HG03064 (cell line): ENCODE data around the gene PARD3.

ENCODE experiments used
- ATAC-seq: cut with Tn5 transposase; IDR thresholded peaks from one replicate; pipeline ENCODE4 v1.9.1; 2021; ENCODE audit warnings: low read depth; ENCODE audit not compliant: unreplicated experiment

PARD3 gene

DNA sequence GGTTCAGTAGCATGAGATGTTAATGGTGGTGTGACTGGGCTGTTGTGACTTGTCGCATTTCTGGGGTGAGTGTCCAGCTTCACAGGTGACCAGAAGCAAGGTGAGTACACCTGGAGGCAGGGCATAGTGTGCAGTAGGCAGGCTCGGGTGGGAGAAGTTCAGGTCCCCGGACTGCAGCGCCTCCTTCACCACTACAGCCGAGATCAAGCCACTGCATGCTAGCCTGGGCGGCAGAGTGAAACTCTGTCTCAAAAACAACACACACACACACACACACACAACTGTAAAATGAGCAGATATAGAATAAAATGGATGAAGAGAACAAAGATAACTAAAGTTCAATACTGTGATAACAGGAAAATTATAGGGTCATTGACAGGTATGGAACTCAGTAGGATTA, 11.1 kb upstream of the PARD3 start:
- ATAC-seq: no peak

DNA sequence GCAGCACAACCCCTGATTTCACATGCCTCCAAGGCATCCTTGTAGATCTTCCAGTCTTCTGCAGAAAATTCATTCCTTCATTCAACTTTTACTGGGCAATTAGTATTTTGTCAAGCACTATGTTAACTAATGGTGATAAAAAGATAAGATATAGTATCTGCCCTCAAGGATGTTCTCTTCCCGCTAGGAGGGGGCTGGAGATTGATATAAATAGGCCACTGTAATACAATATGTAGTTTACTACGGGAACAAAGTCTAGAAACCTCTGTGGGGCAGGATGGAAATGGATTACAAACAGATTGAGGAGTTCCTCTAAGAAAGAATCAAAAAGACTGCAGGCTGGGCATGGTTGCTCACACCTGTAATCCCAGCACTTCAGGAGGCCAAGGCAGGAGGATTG, 10.3 kb upstream of the PARD3 start:
- ATAC-seq: no peak

DNA sequence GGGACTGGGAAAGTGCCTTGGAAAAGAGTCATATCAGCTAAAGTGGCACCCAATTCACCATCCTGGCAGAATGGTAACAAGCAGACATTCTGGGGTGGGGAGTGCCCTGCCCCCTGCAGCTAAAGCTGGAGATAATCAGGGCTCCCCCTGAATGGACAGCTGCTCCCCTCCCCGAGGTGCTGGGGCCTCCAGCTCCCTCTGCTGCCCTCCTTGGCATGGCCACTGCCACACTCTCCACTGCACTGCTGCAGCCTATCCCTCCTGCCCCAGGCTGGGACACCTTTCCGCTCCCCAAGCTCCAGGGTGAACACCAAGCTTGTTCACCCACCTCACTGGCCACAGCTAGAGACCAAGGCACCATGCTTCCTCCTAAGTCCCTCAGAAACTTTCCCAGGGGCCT, 9.8 kb upstream of the PARD3 start:
- no peak for ATAC-seq

DNA sequence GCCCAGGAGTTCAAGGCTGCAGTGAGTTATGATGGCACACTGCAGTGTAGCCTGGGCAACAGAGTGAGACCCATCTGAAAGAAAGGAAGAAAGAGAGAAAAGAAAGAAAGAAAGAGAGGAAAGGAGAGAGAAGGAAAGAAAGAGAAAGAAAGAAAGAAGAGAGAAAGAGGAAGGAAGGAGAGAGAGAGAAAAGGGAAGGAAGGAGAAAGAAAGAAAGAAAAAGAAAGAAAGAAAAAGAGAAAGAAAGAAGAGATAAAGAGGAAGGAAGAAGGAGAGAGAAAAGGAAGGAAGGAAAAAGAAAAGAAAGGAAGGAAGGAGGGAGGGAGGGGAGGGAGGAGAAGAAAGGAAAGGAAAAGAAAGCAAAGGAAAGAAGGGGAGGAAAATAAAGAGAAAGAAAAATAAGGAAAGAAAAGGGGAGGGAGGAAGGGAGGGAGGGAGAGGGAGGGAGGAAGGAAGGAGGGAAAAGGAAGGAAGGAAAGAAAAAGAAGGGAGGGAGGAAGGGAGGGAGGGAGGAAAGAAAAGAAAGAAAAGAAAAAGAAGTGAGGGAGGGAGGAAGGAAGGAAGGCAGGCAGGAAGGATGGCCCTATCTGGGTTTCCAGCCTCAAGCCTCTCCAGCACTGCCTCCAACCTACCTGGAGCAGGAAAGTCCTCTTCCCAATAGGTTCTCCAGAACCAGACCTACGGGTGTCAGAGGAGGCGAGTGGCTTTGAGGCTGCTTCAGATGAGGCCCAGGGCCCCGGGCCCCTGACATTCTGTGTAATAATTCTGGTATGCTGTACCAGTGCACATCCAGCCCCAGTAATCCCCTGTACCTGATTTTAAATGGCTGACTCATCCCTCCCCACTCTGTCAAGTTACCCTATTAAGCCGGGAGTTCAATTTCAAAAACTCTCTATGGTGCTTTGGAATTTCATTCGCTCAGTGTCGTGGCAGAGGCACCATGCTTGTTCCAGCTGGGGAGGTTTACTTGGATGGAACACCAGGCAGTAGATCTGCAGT, 6.8 kb upstream of the PARD3 start:
- no peak for ATAC-seq

DNA sequence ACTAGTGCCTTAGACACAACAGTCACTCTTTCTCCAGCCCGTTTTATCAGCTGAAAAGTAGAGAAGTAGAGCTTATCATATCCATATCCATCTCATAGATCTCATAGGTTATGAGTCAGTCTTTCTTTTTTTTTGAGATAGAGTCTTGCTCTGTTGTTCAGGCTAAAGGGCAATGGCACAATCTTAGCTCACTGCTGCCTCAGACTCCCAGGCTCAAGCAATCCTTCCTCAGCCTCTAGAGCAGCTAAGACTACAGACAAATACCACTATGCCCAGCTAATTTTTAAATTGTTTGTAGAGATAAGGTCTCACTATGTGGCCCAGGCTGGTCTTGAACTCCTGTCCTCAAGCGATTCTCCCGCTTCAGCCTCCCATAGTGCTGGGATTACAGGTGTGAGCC, 2.5 kb upstream of the PARD3 start:
- no peak for ATAC-seq

DNA sequence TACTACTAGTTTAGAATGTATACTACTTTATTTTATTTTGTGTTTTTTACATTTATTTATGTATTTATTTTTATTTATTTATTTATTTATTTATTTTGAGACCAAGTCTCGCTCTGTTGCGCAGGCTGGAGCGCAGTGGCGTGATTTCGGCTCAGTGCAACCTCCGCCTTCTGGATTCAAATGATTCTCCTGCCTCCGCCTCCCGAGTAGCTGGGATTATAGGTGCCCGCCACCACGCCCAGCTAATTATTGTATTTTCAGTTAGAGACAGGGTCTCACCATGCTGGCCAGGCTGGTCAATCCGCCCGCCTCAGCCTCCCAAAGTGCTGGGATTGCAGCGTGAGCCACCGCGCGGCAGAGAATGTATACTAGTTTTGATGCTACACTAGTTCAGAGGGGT, 2.0 kb upstream of the PARD3 start:
- ATAC-seq: no peak

DNA sequence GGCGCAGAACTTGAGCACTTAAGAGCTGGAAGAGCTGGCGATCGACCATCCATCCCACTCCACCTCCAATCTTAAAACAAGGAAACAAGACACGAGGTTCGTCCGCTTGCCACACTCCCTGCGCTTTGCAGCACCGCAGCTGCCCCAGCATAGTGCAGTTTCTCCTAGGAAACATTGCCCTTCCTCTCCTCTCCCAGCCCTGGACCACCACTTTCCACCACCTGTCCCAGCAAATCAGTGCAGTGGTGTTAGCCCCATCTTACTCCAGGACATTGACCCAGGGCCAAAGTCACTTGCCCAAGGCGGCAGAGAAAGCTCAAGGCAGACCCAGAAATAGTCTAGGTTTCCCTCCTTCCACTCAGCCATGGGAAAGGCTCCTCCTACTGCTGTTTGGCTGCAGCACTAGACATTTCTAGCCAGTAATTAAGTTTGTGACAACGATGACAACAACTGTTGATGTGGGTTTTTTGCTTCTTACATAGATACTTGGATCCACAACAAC, 1.5 kb upstream of the PARD3 start:
- no peak for ATAC-seq

DNA sequence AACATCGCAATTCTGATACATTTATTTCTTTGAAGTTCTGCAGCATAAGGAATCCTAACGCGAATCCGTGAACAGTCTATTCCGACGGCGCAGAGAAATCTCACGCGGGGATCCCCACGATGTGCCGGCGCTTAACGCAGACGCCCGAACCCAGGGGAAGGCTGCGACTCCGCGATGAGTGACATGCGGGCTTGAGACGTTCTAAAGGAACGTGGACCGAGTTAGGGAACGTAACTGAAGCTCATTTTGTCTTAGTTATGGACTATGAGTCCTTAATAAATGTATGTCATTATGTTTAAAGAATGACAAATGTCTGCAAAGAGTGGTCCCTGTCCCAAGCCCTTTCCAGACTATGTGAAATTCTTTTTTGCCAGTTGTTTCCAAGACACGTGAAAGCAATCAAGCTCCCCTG, 995 bp upstream of the PARD3 start:
- no peak for ATAC-seq

DNA sequence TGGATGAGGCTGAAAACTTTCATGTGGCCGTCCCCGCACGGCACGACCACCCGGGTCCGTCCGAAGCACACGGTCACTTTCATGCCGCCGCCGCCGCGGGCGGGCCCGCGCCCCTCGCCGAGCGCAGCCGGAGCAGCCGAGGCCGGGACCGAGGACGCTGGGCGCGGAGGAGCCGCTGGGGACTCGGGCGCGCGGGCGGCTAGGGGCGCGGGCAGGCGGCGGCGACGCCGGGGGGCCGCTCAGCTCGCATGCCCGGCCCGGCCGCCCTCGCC, 247 bp downstream of the PARD3 start:
- peak; percentile 10 for ATAC-seq

DNA sequence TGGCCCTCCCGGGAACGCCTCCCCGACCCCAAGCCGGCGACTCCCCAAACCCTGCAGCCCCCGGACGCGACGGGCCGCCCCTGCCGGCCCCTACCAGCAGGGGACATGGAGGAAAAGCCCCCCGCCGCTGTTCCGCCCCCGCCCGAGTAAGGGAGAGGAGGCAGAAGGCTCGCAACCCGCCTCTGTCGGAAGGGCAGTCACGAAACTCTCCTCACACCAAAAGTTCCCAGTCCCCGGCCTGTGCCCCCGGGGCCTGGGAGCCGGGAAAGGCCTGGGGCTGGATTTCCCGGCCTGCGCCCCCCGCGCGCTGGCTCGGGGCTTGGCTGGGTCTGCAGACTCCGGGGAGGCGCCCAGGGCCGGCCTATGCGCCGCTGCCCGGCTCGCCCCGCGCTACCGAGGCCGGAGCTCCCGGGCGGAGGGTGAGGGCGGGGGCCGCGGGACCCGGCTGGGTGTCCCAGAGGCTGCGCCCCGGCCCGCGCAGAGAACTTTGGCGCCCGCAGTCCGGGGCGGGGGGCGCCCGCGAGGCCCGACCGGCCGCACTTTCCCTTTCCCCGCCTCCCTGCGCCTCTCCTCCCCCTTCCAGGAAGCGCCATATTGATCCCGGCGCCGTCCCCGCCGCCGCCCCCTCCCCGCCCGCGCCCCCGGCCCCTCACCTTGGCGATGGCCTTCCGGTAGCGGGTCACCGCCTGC, 728 bp downstream of the PARD3 start:
- ATAC-seq: peak; percentile 35

DNA sequence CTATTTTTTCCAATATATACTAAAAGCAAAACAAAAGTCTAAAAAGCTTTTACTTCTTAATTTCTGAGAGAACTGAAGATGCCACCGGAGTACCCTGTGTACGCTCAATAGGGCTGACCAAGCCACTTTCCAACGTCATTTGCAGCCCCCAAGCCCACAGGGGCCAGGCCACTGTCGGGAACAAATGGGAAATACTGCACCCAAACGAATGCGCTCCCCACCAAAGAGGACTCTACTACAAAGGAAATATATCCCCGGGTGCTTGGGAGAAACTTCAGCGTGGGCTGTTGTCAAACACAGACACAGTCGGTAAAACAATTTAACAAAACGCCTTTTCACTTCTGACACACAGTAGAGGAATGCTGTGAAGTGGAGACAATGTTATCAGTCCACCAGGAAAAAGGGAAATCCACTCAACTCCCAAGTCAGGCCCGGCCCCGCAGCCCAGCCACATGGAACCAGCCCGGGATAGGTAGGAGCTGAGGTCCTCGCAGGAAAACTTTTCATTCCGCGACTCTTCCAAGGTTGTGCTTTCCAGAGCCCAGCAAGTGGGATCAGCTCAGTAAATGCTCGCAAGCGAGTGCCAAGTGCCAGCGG, 1.4 kb downstream of the PARD3 start:
- ATAC-seq: no peak

DNA sequence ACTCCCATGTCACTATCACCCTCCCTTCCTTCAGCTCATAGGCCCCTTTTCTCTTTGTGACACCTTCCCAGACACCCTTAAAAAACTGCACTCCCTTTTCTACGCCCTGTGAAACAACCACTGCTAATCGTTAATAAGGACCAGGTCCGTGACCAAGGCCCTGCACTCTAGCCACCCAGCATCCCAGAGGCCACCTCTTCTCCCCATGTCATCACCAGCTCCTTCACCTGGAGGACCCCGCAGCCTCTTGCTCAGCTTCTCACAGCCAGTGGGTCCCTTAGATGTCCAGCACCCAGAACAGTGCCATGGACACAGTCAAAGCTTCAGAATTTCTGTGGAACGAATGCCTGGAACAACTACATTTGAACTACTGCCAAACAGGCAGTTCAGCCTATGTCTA, 2.3 kb downstream of the PARD3 start:
- no peak for ATAC-seq

DNA sequence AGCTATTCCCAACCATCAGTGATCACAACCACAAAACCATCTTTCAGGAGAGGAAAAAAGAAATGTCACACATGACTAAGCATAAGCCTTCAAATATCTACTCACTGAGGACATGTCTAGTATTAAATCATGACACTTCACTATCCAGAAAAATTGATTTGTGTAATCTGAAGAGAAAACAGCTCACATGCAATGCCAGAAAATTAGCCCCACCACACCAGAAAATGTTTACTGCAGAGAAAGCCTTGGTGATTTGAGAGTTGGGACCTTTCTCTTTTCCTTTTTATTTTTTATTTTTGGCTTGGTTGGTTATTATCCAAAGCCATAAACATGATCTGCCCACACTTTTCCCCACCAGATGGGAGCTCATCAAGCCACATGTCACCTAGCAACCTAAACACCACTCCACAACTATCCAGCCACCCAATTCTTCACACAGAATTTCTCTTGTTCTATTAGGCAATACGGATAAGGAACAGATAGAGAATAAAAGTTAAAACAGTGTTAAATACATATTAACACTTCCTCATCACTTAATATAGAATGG, 3.1 kb downstream of the PARD3 start:
- no peak for ATAC-seq

DNA sequence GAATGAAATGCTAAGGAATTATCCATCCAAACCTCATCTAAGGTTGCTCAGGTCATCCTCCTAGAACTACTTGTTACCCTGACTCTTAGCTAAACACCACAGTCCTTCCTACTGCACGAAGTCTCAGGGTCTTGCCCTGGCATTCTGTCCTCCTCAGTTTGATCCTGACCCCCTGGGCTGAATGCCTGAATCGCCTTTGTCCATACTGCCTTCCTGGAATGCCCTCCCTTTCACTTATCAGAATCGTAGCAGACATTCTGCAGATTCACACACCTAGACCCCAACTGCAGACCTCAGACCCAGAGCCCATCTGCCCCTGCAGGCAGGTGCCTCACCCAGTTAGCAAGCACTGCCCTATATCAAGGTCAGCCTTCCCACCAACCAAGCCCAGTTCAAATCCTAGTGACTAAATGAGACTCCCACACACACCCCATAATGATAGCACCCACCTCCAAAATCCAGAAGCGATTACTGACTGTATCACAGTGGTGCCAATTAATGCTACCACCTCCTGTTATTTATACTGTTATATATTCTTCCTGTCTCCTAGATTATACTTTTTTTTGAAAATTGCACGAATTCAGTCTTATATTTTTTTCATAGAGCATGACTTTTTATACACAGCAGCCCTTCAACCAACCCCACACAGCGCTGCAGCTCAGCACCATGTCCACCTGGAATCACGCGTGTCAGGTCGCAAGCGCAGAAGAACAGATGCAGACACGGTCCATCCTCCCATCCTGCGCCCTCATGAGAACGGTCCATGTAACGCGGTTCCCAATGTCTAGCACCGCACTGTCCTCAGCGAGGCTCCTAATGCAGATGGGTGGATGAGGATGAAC, 3.7 kb downstream of the PARD3 start:
- no peak for ATAC-seq

DNA sequence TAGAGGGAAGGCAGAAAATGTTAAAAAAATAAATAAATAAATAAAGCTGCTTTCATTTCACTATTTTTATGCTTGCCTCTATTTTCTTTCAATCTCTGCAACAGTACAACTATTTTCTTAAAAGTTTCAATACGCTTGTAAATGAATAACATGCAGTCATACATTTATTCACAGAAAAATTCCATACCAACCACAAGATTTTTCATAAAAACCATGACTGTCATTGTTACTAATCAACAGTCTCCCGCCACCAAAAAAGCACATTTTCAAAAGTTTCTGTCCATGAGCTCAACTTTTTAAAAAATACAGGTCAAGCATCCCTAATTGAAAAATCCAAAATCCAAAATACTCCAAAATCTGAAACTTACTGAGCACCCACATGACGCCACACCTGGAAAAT, 5.3 kb downstream of the PARD3 start:
- no peak for ATAC-seq

DNA sequence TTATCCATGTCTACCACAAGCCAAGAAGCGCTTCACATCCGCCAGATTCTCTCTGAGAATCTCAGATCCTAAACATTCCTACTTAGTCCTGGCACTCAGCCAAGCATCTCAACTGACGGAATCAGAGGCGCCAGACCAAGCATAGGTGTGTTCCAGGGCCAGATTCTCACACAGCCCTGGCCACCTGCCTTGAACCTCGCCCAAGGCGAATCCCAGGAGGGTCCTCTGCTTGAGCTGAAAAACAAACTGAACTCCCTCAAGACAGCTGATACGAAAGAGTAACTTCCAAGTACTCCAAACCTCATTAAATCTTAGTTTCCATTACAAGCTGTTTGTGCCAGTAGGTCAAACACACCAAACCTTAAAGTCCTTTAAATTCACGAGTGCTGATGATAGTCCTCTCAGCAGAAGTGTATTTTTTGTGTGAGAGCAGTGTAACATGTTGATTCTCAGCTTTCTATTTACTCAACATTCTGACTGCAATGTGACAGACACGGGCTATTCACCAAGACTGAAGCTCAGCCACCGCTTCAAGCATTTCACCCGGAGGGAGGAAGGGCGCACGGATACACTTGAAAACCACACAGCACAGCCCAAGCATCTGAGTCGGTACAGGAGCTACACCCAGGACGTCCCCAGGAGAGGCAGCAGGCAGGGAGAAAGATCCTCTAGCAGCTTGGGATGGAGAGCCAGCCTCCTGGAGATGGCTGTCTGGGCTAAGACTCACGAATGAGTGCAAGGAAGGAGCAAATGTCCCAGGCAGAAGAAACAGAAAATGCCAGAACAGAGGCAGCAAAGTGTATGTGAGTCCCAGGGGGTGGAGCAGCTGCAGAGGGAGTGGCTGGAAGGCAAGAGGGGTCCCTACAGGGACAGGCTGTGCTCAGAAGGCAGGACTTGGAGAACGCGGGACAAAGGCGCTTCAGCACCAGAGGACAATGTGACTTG, 6.0 kb downstream of the PARD3 start:
- no peak for ATAC-seq

DNA sequence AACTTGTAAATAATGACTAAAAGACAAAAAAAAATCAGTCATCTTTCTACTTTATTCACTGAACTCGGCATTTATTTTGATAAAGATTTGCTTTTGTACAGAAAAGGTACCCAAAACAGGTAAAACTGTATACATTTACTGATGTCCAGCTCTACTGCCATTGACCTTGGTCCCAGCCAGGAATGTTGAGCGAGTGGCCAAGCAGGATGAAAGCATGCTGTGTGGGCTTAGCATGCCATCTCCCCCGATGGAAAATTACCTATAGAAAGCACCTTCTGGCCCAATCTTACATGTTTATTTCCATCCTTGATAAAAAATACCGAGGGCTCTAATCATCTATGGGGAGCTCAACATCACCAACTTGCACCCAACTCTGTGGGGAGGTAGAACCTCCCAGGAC, 6.8 kb downstream of the PARD3 start:
- no peak for ATAC-seq

DNA sequence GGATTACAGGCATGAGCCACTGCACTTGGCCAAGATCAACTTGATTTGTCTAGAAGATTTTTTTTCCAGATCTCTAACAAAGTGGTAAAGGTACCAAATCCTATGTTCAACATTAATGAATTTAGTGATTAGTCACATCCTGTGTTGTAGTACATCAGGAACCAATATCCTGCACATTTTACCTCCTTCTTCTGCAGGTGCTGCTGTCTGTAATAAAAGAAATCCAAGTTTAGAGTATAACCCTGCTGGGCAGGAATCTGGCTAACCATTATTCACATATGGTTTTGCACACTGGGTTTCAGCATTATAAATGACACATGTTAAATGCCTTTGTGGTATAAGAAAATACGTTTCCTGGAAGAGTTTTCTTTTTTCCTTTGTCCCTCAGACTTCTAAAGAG, 10.8 kb downstream of the PARD3 start:
- no peak for ATAC-seq

DNA sequence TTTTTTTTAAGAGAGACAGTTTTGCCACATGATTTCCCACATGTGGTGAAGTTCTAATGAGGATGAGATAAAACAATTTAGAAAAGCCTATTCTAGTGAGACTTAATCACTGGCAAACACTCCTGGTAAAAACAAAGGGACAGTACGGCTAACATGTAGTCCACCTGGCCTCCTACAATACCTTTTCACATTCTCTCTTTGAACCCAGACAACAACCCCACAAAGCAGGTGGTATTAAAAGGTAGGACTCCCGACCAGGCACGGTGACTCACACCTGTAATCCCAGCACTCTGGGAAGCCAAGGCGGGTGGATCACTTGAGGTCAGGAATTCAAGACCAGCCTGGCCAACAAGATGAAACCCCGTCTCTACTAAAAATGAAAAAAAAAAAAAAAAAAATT, 12.4 kb downstream of the PARD3 start:
- ATAC-seq: no peak
